Muscle layer of colon (tissue), 2 donors: ENCODE data around the gene ZNF775.

Experiments
- H3K27ac ChIP-seq: one replicate; pipeline ENCODE4 v1.7.0; 2013; ENCODE audit warnings: low read depth, mild to moderate bottlenecking, low read length, moderate library complexity
- H3K27me3 ChIP-seq, 2 donors: one replicate each; pipeline ENCODE4 v1.7.0; 2013; ENCODE audit warnings: low read length in 2 of 2, mild to moderate bottlenecking in 2 of 2; ENCODE audit not compliant: insufficient read depth in 2 of 2, control insufficient read depth in 1 of 2
- H3K36me3 ChIP-seq: one replicate; pipeline ENCODE4 v1.7.0; 2013; ENCODE audit warnings: mild to moderate bottlenecking, low read length; ENCODE audit not compliant: insufficient read depth
- H3K4me1 ChIP-seq: one replicate; pipeline ENCODE4 v1.7.0; 2013; ENCODE audit warnings: mild to moderate bottlenecking, low read length; ENCODE audit not compliant: insufficient read depth
- H3K4me3 ChIP-seq, 2 donors: one replicate each; pipeline ENCODE4 v1.7.0; 2013; ENCODE audit warnings: low read length in 2 of 2, low read depth in 1 of 2, mild to moderate bottlenecking in 1 of 2, moderate library complexity in 1 of 2
- H3K9ac ChIP-seq: one replicate; pipeline ENCODE4 v1.7.0; 2013; ENCODE audit warnings: low read length
- H3K9me3 ChIP-seq: one replicate; pipeline ENCODE4 v1.7.0; 2013; ENCODE audit warnings: mild to moderate bottlenecking, low read length
- donor health status: abdominal sarcoma.
- donor health status: Adenocarcinoma of cecum.

The ZNF775 gene

GRCh38 chr7:150429699-150430098 is 50.6 kb downstream of the ZNF775 start:
- Histone ChIP-seq H3K9me3 (no peaks in the 10 kb centered on the region), H3K27ac (no peak overlapping the region), H3K4me1 (peaks cover 7% of the 10 kb centered on the region), H3K4me3 (no peak overlapping the region), H3K9ac (no peak overlapping the region), H3K27me3 (no peaks in the 10 kb centered on the region), H3K36me3 (no peaks in the 10 kb centered on the region)

GRCh38 chr7:150430465-150431085 is 51.4 kb downstream of the ZNF775 start:
- Histone ChIP-seq H3K4me3 (no peak overlapping the region), H3K9me3 (no peaks in the 10 kb centered on the region), H3K27me3 (no peaks in the 10 kb centered on the region), H3K4me1 (peaks cover 7% of the 10 kb centered on the region), H3K9ac (no peak overlapping the region), H3K27ac (no peak overlapping the region), H3K36me3 (no peaks in the 10 kb centered on the region)

GRCh38 chr7:150431839-150432658 is 52.9 kb downstream of the ZNF775 start:
- H3K9ac ChIP-seq = no peak overlapping the region
- no peaks in the 10 kb centered on the region for H3K9me3 ChIP-seq
- H3K4me1 ChIP-seq = peaks cover 7% of the 10 kb centered on the region
- H3K27ac ChIP-seq = no peak overlapping the region
- no peaks in the 10 kb centered on the region for H3K27me3 ChIP-seq
- H3K4me3 ChIP-seq = no peak overlapping the region
- no peaks in the 10 kb centered on the region for H3K36me3 ChIP-seq

GRCh38 chr7:150432915-150433892 is 54.1 kb downstream of the ZNF775 start:
- H3K9ac ChIP-seq = no peak overlapping the region
- H3K4me3 ChIP-seq = no peak overlapping the region
- H3K36me3 ChIP-seq = no peaks in the 10 kb centered on the region
- H3K9me3 ChIP-seq = no peaks in the 10 kb centered on the region
- H3K27me3 ChIP-seq = no peaks in the 10 kb centered on the region
- H3K4me1 ChIP-seq = peaks cover 7% of the 10 kb centered on the region
- H3K27ac ChIP-seq = no peak overlapping the region

GRCh38 chr7:150434240-150434639 is 55.1 kb downstream of the ZNF775 start:
- no peaks in the 10 kb centered on the region for H3K9me3 ChIP-seq
- no peak overlapping the region for H3K9ac ChIP-seq
- H3K27me3 ChIP-seq = no peaks in the 10 kb centered on the region
- no peak overlapping the region for H3K4me3 ChIP-seq
- no peak overlapping the region for H3K27ac ChIP-seq
- H3K36me3 ChIP-seq = no peaks in the 10 kb centered on the region
- peaks cover 2% of the 10 kb centered on the region for H3K4me1 ChIP-seq

- Histone ChIP-seq H3K9ac (no peak overlapping the region), H3K27ac (no peak overlapping the region), H3K27me3 (no peaks in the 10 kb centered on the region), H3K4me1 (no peaks in the 10 kb centered on the region), H3K36me3 (no peaks in the 10 kb centered on the region), H3K4me3 (no peak overlapping the region), H3K9me3 (no peaks in the 10 kb centered on the region)
Observed at GRCh38 chr7:150435047-150435389, 55.9 kb downstream of the ZNF775 start.

GRCh38 chr7:150435390-150436073 is 56.4 kb downstream of the ZNF775 start:
- H3K36me3 ChIP-seq = no peaks in the 10 kb centered on the region
- no peak overlapping the region for H3K27ac ChIP-seq
- no peaks in the 10 kb centered on the region for H3K9me3 ChIP-seq
- H3K4me3 ChIP-seq = no peak overlapping the region
- H3K4me1 ChIP-seq = no peaks in the 10 kb centered on the region
- no peak overlapping the region for H3K9ac ChIP-seq
- H3K27me3 ChIP-seq = no peaks in the 10 kb centered on the region

- Histone ChIP-seq H3K4me3 (no peak overlapping the region), H3K9me3 (no peaks in the 10 kb centered on the region), H3K9ac (no peak overlapping the region), H3K27ac (no peak overlapping the region), H3K27me3 (no peaks in the 10 kb centered on the region), H3K4me1 (no peaks in the 10 kb centered on the region), H3K36me3 (no peaks in the 10 kb centered on the region)
Observed at GRCh38 chr7:150439967-150440366, 60.8 kb downstream of the ZNF775 start.

- H3K4me1 ChIP-seq = no peaks in the 10 kb centered on the region
- H3K27me3 ChIP-seq = no peaks in the 10 kb centered on the region
- H3K27ac ChIP-seq = no peak overlapping the region
- no peak overlapping the region for H3K4me3 ChIP-seq
- H3K9me3 ChIP-seq = no peaks in the 10 kb centered on the region
- H3K9ac ChIP-seq = no peak overlapping the region
- no peaks in the 10 kb centered on the region for H3K36me3 ChIP-seq
Observed at GRCh38 chr7:150441524-150441923, 62.4 kb downstream of the ZNF775 start.

GRCh38 chr7:150442811-150443210 is 63.7 kb downstream of the ZNF775 start:
- H3K9ac ChIP-seq = no peak overlapping the region
- no peaks in the 10 kb centered on the region for H3K9me3 ChIP-seq
- no peaks in the 10 kb centered on the region for H3K4me1 ChIP-seq
- no peak overlapping the region for H3K27ac ChIP-seq
- no peaks in the 10 kb centered on the region for H3K36me3 ChIP-seq
- no peaks in the 10 kb centered on the region for H3K27me3 ChIP-seq
- H3K4me3 ChIP-seq = no peak overlapping the region
